KG1 (cell line): ENCODE results near the gene MAP1LC3B.
"Not testable (repeated sequence)": the region's sequence is repeated elsewhere in the genome, so short reads cannot be mapped to it uniquely, and the experiment has no call there.

Experiments
- DNase-seq: peaks from one replicate; lab custom pipeline; 2025; lab: John Stamatoyannopoulos, UW

Gene MAP1LC3B

DNA sequence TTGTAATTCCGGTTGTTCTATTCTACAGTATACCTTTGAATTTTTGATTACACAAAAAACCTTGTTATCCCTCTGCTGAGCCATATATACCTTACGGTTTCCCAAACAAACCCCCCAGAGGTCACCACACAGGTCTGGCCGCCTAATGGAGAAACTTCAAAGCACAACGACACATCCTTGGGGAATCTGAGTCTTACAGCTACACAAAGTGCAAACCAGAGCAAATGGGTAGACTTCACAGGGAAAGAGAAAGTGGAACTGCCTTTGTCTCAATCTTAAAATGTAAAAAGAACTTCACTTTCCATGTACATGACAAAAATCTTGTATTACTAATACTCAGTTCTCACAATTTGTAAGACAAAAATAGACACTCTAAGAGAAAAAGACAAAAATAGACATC lies 11.3 kb upstream of the MAP1LC3B start:
- DNase-seq, result no peak

DNA sequence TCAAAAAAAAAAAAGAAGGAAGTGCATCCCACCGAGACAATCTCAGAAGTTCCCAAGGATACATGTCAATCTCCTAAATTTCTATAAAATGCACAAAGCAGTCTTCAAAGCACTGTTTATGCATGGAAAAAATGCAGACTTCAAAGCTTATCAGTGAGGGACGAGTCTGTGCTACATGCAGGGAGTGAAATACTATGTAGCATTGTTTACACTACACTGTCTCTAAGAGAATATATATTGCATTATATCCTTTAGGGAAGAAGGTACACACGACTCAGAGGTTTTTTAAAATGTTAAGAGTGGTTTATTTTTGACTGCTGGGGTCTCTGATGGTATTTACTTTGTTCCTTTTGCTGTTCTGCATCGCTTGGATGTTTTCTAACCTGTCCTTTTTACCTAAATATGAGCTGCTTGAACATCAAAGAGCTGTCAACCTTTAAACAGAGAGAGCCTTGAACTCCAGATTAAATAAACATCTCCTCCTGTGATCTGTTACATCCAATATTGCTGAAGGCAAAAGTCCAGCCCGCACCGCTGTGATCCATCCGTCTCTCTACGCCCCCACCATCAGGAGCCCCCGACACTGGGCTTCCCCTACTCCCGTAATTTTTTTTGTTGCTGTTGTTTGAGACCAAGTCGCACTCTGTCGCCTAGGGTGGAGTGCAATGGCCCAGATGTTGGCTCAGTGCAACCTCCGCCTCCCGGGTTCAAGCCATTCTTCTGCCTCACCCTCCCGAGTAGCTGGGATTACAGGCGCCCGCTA lies 9.9 kb upstream of the MAP1LC3B start:
- DNase-seq, result no peak

DNA sequence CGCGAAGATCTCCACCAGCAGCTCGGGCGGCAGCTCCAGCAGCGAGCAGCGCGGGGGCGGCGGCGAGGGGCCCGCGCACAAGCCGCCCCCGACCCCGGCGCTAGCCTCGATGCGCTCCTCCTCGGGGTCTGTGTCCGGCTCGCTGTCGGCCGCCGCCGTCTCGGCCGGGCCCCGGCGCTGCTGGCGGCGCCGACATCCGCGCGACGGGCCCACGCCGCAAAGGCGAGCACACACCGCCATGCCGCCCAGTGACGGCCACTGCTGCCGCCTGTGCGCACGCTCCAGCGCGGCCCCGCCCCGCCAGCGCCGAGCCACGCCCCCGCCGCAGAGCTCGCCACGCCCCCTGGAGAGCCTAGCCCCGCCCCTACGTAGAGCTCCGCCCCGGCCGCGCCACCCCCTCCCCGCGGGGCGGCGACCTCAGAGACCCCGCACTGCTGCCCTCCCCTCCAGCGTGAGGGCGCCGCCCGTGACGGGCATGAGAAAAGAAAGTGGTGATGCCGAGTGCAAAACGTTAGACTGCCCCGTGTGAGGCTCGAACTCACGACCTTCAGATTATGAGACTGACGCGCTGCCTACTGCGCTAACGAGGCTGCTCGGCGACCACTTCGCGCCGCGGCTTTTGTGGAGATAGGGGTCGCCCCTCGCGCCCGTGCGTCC lies 8.5 kb upstream of the MAP1LC3B start, which contains the start of gene FBXO31:
Gene FBXO31, minus strand, starts transcription at position 272 of the 657 bp plus-strand sequence. Its CDS starts 32 bp downstream, at position 240.
- DNase-seq, result peak; percentile 52

DNA sequence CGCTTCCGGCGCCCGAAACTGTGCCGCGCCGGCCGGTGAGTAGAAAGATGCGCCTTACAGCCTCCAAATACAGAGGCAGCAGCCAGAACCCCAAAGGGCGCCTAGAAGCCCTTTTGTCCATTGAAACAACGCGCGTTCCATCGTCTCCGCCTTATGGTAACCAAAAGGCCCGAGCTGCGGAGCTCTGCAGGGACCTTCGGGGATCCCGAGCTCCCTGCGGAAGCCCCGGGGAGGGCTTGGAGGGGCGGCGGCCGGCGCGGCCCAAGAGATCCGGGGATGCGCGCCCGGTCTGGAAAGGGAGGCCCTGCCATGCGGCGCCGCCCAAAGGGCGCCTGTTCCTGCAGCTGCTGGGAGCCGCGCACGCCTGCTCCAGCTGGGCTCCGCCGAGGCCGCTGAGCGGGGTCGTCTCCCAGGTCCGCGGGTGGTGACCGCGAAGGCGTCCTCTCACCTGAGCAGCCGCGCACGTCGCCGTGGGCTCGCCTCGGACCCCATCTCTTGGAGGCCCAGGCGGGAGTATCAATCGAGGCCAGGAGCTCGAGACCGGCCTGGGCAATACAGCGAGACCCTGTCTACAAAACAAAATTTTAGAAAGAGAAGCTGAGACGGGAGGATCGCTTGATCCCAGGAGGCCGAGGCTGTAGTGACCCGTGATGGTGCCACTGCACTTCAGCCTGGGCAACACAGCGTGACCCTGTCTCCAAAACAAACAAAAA lies 7.8 kb upstream of the MAP1LC3B start:
- DNase-seq, result no peak

DNA sequence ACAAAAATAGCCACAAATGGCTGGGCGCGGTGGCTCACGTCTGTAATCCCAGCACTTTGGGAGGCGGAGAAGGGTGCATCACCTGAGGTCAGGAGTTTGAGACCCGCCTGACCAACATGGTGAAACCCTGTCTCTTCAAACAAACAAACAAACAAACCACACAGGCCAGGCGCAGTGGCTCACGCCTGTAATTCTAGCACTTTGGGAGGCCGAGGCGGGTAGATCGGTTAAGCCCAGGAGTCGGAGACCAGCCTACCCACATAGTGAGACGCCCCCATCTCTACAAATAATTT lies 7.3 kb upstream of the MAP1LC3B start:
- not testable (repeated sequence) for DNase-seq

DNA sequence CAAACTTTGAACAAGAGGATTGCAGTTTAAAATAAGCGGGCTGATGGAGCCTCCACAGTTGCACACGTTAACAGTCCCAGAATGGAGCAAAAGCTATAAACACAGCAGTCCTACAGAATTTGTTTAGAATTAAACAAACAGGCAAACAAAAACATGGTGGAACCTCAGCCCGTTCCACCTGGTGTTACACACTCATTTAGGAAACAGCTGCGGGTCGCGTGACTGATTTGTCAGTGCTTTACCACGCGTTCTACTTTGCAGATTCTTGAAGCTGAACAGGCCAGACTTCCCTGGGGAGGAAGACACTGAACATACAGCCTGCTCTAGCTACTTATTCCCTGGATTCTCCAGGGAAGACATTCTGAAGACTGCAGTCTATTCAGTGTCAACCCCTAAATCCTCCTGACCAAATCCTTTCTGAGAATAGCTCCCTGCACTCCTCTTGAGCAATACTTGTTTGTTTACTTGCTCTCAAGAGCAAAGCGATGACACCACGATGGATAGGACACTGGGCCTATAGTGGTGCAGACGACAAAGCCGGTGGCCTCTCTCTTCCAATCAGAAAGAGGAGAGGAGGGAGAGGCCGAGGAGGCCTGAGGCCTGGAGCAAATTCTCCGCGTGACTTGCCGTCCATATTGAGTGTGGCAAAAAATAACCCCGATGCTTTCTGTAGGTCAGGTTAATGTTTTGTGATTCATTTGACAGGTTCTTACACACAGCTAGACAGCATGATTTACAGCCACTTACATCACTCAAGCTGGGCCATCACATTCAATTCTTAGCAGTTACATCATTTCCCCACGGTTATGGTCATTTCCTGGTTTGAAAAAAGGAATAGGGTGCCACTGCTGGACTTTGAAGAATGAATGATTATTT lies 4.0 kb upstream of the MAP1LC3B start:
- peak; percentile 81 for DNase-seq

DNA sequence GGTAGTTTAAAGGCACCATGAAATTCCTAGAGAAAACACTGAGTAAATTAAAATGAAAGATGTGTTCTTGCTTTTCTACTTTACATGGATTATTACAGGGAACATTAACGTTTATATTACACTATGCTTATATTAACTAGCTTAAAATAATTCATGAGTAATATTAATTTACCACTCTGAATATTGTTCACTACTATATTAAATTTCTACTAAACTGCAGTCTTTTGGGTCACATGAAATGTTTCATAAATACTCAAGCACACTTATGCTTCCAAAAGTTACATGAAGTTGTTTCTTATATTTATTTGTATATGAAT lies 3.4 kb upstream of the MAP1LC3B start:
- no peak for DNase-seq

DNA sequence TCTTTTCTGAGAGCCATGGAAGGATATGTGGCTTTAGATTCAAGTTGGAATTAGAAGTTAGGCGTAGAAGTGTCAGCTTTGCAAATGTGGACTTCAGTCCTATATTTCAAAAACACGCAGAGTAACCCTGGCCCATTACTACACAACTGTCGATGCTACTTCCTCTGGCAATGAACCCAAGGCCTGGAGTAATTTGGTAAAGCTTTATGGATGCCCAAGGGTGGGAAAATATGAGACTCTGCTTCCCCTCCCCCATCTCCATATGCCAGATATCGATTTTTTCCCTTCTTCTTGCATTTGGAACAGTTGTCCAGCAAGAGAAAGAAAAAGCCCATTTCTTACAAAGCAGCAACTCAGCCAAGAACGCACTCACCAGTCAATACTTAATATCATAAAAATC lies 2.9 kb upstream of the MAP1LC3B start:
- no peak for DNase-seq

DNA sequence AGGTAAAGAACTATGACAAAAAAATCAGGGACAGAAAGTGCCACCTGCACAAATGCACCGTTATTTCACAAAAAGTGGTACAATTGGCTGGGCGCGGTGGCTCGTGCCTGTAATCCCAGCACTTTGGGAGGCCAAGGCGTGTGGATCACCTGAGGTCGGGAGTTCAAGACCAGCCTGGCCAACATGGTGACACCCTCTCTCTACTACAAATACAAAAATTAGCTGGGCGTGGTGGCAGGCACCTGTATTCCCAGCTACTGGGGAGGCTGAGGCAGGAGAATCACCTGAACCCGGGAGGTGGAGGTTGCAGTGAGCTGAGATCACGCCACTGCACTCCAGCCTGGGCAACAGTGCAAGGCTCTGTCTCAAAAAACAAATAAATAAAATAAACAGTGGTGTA lies 2.2 kb upstream of the MAP1LC3B start:
- not testable (repeated sequence) for DNase-seq

DNA sequence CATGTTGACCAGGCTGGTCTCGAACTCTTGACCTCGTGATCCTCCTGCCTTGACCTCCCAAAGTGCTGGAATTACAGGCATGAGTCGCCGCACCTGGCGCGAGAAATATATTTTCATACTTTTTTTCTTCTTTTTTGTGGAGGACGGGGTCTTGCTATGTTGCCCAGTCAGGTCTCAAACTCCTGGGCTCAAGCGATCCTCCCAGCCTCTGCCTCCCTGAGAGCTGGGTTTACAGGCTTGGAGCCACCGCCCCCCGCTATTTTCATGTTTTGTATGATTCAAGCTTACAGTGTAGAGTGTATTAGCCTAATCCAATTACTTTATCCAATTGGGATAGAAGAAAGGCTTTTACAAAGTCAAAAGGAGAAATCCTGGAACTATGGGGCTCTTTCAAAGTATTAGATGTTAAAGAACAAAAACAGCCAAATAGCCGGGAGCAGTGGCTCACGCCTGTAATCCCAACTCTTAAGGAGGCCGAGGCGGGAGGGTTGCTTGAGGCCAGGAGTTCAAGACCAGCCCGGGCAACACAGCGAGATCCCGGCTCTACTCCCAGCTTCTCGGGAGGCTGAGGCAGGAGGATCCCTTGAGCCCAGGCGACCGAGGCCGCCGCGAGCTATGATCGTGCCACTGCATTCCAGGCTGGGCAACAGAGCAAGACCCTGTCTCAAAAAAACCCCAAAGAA lies 1.4 kb upstream of the MAP1LC3B start:
- no peak for DNase-seq

DNA sequence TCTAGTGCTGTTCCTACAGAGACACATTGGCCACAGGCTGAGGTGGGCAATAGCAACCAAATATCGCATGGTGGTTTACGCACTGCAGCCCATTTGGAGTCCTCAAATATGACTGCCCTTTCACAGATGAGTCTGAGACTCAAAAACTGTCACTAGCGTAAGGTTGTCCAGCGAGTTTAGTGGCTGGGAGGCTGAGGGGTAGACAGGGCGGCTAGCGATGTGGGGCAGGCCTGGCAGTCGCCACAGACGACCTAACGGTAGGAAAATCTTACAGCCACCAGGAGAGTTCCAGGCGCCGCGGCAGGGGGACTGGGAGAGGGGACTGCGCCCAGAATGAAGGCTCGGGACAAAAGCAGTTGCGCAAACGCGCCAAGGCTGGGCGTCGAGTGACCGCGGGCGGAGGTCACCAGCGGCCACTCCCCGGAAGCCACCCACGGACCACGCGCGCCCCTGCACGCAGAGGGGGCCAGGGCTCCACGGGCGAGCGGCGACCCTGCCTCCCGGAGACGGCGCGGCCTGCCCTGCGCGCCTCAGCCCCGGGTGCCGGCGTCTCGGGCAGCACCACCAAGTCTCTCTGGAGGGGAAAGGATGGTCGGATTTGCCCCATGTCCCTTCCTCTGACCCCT lies 699 bp upstream of the MAP1LC3B start:
- no peak for DNase-seq

DNA sequence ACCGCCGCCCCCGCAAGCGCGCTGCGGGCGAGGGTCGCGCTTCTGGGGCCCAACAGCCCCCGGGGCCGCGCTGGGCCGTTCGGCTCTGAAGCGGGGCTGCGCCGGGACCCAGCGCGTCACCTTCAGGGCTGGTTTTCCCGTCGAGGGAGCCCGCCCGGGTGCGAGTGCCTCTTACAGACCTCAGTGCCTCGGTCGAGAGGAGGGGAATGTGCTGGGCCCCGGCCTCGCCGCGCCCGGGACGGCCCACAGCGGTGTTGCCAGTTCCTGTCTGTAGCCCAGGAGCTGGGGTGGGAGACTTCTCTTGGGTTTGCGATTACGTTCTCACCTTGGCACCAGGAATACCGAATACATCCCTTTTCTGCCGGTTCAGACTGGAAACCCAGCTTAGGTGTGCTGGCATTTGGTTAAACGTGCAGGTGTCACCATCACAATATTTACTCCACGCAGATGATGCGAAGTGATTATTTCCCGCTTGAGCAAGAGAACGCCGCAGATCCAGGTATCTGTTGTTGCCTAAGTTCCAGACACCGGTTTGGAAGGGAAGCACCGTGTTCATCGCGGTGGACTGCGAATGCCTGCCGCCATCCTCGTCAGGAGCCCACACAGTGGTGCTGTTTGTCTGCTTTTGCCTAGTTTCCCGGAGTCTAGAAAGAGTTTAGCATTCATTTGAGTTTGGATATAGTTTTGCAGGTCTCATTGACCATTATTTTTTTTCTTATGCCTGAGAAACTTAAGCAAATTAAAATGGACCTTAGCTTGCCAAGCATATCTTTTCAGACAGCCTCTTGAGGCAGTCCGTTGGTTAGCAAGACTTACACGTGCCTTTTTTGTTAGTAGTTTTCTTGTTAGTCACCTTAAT lies 914 bp downstream of the MAP1LC3B start:
- no peak for DNase-seq

DNA sequence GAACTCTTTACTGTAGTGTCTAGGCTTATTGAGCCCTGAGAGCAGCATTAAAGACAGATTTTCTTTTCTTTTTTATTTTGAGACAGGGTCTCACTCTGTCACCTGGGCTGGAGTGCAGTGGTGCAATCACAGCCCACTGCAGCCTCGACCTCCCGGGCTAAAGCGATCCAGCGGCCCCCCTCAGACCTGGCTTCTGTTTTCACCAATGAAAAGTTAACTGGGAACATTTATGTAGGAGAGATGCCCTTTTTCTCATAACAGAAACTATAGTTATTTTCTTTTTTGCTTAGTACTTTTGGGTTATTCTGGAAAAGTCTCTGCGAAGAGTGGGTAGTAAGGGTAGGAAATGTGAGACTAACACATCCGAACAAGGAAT lies 1.5 kb downstream of the MAP1LC3B start:
- DNase-seq, result no peak

DNA sequence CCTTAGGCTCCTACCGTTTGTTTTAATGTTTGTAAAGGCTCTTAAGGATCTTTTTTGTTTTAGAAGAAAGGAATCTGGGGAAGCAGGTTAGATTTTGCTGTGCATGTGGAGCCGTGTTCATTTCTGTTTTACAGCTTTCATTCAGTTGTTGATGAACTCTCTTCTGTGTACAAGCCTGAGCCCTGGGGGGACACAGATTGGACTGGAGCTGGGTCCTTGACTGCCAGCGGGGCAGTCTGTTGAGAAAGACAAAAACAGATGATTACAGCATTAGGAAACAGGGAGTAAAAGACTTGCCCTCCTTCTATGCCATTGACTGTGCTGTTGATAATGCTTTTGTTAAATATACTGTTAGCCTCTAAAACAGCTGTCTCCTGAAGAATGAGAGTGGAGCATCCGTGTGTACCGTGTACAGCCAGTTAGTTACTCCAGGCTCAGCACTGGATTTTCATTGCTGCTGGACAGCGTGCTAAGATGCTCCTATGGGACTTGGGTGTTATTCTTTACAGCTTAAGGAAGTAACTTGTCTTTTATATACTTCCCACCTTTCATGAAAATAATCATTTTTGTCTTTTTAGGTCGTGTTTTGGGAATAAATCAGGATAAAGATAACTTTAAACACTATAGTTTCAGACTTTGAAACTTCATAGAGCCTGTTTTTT lies 3.2 kb downstream of the MAP1LC3B start:
- DNase-seq, result no peak

DNA sequence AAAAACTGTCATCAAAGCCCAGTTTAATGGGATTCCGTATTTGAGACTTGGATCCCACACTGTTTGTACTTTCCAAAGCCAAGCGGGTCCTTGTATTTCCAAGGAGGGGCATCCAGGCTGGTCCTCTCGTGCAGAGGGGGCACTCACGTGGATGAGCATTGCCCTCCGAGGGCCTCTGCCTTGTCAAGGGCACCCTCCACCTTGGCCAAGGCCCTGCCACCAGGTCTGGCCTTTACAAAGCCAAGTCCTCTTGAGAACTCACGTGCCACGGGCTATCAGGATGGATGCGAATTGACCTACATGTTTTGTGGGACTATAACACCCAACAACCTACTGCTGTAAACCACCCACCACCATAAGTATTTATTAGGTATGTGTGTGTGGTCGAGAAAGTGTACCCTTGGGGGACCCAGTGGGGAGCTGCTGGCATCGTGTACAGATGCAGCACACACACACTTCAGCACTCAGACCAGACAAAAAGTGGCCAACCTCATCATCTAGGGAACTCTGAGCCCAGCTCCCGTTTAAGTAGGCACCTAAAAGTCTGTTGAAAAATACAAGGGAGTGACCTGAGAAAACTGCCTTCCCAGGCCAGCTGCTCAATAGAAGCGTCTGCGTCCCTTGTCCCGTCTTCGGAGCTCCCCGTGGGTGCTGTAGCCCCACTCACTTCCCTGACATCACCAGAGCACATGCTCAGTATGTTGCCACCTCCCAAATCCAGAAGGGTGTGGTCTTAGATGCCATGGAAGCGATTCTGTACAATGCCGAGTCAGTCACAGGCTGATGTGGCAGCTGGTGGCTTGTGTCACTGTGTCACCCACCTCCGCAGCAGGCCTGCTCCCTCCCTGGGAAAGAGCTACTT lies 12.9 kb downstream of the MAP1LC3B start:
- no peak for DNase-seq

DNA sequence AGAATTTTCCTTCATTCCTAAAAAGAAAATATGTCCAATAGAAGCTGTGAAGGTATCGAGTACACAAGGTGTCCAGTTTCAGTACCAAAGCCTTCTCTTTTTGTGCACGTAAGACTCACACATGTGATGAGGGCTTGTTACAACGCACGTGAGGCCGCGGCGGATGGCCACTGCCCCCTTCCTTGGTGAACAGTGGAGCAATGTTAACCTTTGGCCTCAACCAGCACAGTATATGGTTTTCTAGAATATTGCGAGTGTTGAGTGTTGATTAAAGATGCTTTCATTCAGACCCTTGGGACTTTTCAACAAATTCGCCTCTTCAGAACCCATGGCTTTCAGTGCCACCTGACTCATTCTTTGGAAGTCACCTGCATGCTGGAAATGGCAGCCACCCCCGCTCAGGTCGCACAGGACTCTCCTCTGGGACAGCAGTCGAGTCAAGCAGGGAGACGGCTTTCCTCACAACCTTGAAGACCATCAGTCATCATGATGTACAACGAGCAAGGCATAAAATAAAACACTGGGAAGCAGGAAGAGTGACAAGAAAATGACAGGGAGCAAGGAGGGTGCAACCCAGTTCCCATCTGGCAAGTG lies 14.5 kb downstream of the MAP1LC3B start:
- no peak for DNase-seq

DNA sequence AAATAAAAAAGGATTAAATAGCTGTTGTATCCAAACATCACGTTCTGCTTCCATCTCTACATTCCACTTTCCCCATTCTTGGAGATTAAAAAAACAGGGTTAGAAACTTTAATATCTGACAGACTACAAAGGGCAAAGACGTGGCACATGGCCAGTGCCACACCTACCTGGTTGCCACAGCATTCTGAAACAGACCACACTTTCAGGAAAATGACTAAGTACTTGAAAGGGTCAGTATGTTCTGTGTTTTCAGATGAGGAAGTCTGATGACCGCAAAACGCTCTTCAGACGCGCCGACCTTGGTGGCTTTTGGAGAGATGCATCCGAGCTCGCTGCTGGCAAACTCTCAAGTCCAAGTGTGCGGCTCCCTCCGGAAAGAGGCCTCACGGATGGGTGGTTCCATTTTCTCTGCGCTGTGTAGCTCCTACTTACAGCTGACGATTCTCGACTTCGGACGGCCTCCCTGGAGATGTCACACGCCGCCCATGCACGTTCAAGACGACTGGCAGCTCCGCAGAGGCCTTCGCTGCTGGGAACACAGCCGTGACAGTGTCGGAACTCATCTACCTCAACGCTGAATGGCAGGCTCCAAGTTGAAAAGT lies 15.5 kb downstream of the MAP1LC3B start:
- DNase-seq, result peak; percentile 88

DNA sequence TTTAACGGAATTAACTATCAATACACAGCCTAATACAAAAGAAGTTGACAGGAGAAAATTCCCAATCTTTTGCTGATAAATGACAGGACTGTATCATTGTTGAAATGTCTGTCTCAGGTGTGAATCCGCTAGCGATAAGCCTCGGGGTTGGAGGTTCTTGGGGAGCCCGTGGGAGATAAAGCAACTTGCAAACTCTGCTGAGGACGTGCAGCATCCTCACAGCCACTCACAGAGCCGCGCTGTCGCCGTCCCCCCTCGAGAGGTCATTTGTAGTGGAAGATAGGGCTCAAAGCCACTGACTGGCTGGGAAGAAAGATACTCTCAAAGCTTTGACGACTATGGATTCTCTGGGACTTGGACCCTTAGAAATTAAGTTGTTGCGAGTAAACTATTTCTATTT lies 17.0 kb downstream of the MAP1LC3B start:
- DNase-seq, result no peak
